H9 (cell line): Measurements from ENCODE around the gene ZSWIM8. TPM values are rescaled to one million over a fixed set of nuclear protein-coding genes. Genes with fewer than 3 reads are reported as not detected.

Source experiments
- DNase-seq: peaks from one replicate; pipeline ENCODE4 v3.0.0-alpha.2; 2017
- H2AFZ ChIP-seq: one replicate; pipeline ENCODE4 v1.6.1; 2013; ENCODE audit warnings: mild to moderate bottlenecking, low read length, control low read depth, moderate library complexity
- H2AK5ac ChIP-seq: 2 replicates; pipeline ENCODE4 v1.6.1; 2013; ENCODE audit warnings: low read length, control low read depth, mixed read lengths; ENCODE audit not compliant: insufficient read length
- H2BK120ac ChIP-seq: one replicate; pipeline ENCODE4 v1.6.1; 2013; ENCODE audit warnings: low read depth, mild to moderate bottlenecking, low read length, control low read depth, inconsistent platforms; ENCODE audit not compliant: poor library complexity, severe bottlenecking
- H2BK12ac ChIP-seq: 2 replicates; pipeline ENCODE4 v1.6.1; 2013; ENCODE audit warnings: low read length, control low read depth, mixed read lengths, low read depth; ENCODE audit not compliant: insufficient read length
- H2BK15ac ChIP-seq: 2 replicates; pipeline ENCODE4 v1.6.1; 2013; ENCODE audit warnings: low read depth, low read length, control low read depth
- H2BK20ac ChIP-seq: one replicate; pipeline ENCODE4 v1.6.1; 2013; ENCODE audit warnings: low read depth, mild to moderate bottlenecking, low read length, control low read depth, inconsistent platforms; ENCODE audit not compliant: poor library complexity, severe bottlenecking
- H2BK5ac ChIP-seq: 2 replicates; pipeline ENCODE4 v1.6.1; 2013; ENCODE audit warnings: low read length, control low read depth, mixed read lengths; ENCODE audit not compliant: insufficient read length
- H3K14ac ChIP-seq: 2 replicates; pipeline ENCODE4 v1.6.1; 2013; ENCODE audit warnings: low read length, control low read depth; ENCODE audit not compliant: insufficient read depth
- H3K18ac ChIP-seq: 2 replicates; pipeline ENCODE4 v1.6.1; 2013; ENCODE audit warnings: low read depth, mild to moderate bottlenecking, mixed read lengths, low read length, control low read depth; ENCODE audit not compliant: insufficient read length
- H3K23ac ChIP-seq: 2 replicates; pipeline ENCODE4 v1.6.1; 2013; ENCODE audit warnings: low read length, control low read depth, mixed read lengths, low read depth; ENCODE audit not compliant: insufficient read length
- H3K23me2 ChIP-seq: 2 replicates; pipeline ENCODE4 v1.6.1; 2013; ENCODE audit warnings: low read depth, mild to moderate bottlenecking, mixed read lengths, low read length, control low read depth; ENCODE audit not compliant: insufficient read length, poor library complexity, severe bottlenecking
- H3K27ac ChIP-seq: 2 replicates; pipeline ENCODE4 v1.5.1; 2013; ENCODE audit warnings: low read length, control low read depth, mixed read lengths, low read depth; ENCODE audit not compliant: insufficient read length
- H3K27me3 ChIP-seq: 2 replicates; pipeline ENCODE4 v1.6.1; 2013; ENCODE audit warnings: low read length, control low read depth, inconsistent platforms; ENCODE audit not compliant: insufficient read depth
- H3K4ac ChIP-seq: 2 replicates; pipeline ENCODE4 v1.6.1; 2013; ENCODE audit warnings: low read depth, mild to moderate bottlenecking, control low read depth, inconsistent platforms, low read length, moderate library complexity
- H3K4me1 ChIP-seq: 2 replicates; pipeline ENCODE4 v1.6.1; 2013; ENCODE audit warnings: low read length, control low read depth, inconsistent platforms; ENCODE audit not compliant: insufficient read depth
- H3K4me2 ChIP-seq: 2 replicates; pipeline ENCODE4 v1.6.1; 2013; ENCODE audit warnings: low read length, control low read depth, mixed read lengths; ENCODE audit not compliant: insufficient read length, insufficient read depth
- H3K56ac ChIP-seq: 2 replicates; pipeline ENCODE4 v1.6.1; 2013; ENCODE audit warnings: low read depth, mild to moderate bottlenecking, mixed read lengths, low read length, control low read depth; ENCODE audit not compliant: insufficient read length
- H3K79me1 ChIP-seq: 2 replicates; pipeline ENCODE4 v1.6.1; 2013; ENCODE audit warnings: low read depth, mild to moderate bottlenecking, moderate library complexity, low read length, control low read depth, inconsistent platforms; ENCODE audit not compliant: insufficient read depth, poor library complexity, severe bottlenecking
- H3K79me2 ChIP-seq: 2 replicates; pipeline ENCODE4 v1.6.1; 2013; ENCODE audit warnings: low read length, control low read depth, inconsistent platforms; ENCODE audit not compliant: insufficient read depth
- H3K9ac ChIP-seq: 2 replicates; pipeline ENCODE4 v1.6.1; 2013; ENCODE audit warnings: low read length, control low read depth, mixed read lengths; ENCODE audit not compliant: insufficient read length; ENCODE audit errors: extremely low read depth
- H3K9me3 ChIP-seq: one replicate; pipeline ENCODE4 v1.6.1; 2013; ENCODE audit warnings: low read depth, low read length, inconsistent platforms; ENCODE audit not compliant: control insufficient read depth
- H3T11ph ChIP-seq: one replicate; pipeline ENCODE4 v1.6.1; 2013; ENCODE audit warnings: mild to moderate bottlenecking, low read length, control low read depth, inconsistent platforms
- H4K20me1 ChIP-seq: one replicate; pipeline ENCODE4 v1.6.1; 2013; ENCODE audit not compliant: control insufficient read depth, insufficient read length, insufficient read depth
- H4K5ac ChIP-seq: 2 replicates; pipeline ENCODE4 v1.6.1; 2013; ENCODE audit warnings: low read depth, mild to moderate bottlenecking, mixed read lengths, low read length, control low read depth; ENCODE audit not compliant: insufficient read length
- H4K8ac ChIP-seq: replicated peaks from 2 replicates; pipeline ENCODE4 v1.6.1; 2013; ENCODE audit warnings: low read length, control low read depth, mixed read lengths, low read depth; ENCODE audit not compliant: insufficient read length
- H4K91ac ChIP-seq: 2 replicates; pipeline ENCODE4 v1.6.1; 2013; ENCODE audit warnings: low read depth, mild to moderate bottlenecking, moderate library complexity, mixed read lengths, low read length, control low read depth; ENCODE audit not compliant: insufficient read length
- H3K27ac Mint-ChIP-seq, 3 experiments: 2 replicates in 2 of 3; 3 replicates in 1 of 3; pipeline ENCODE4 v1.8.0; 2020 to 2021; ENCODE audit warnings: mixed read lengths in 3 of 3, mild to moderate bottlenecking in 1 of 3, moderate library complexity in 1 of 3
- H3K27me3 Mint-ChIP-seq: 2 replicates; pipeline ENCODE4 v1.8.0; 2021; ENCODE audit warnings: low read depth, mild to moderate bottlenecking, moderate library complexity, mixed read lengths
- H3K36me3 Mint-ChIP-seq, 3 experiments: 2 replicates in 2 of 3; 3 replicates in 1 of 3; pipeline ENCODE4 v1.8.0; 2020 to 2021; ENCODE audit warnings: low read depth in 3 of 3, mixed read lengths in 3 of 3; ENCODE audit not compliant: insufficient read depth in 1 of 3
- H3K4me1 Mint-ChIP-seq, 2 experiments: 2 replicates each; pipeline ENCODE4 v1.8.0; 2020; ENCODE audit warnings: mixed read lengths in 2 of 2
- H3K4me3 Mint-ChIP-seq, 2 experiments: 2 replicates in 1 of 2; 3 replicates in 1 of 2; pipeline ENCODE4 v1.8.0; 2020 to 2021; ENCODE audit warnings: mild to moderate bottlenecking in 2 of 2, mixed read lengths in 2 of 2, moderate library complexity in 1 of 2
- H3K9me3 Mint-ChIP-seq, 2 experiments: 2 replicates in 1 of 2; 3 replicates in 1 of 2; pipeline ENCODE4 v1.8.0; 2020; ENCODE audit warnings: mild to moderate bottlenecking in 2 of 2, mixed read lengths in 2 of 2, moderate library complexity in 1 of 2
- WGBS: extraction: QIAGEN DNeasy Blood & Tissue Kit; methylation state at CpG from one replicate; pipeline ENCODE4 v1.1.7; 2013; ENCODE audit warnings: missing lambda C conversion rate, low lambda C conversion rate, mixed read lengths; ENCODE audit not compliant: insufficient read length; ENCODE audit errors: extremely low coverage; 5-methylcytosine and 5-hydroxymethylcytosine counted together
- total RNA-seq: library from RNA; stranded (reverse); gene quantifications from 2 replicates; pipeline ENCODE4 v1.2.1, GENCODE V29; 2021
- TF ChIP-seq, protein P1 (sequence below): fragments of 200-600 bp; sonication (generic); conservative IDR thresholded peaks from 3 replicates; pipeline ENCODE4 v1.8.0; 2021; ENCODE audit warnings: antibody characterized with exemption, mild to moderate bottlenecking

ZSWIM8 gene
- total RNA-seq, 1 experiment from 2014 or later, result 41.0 TPM

DNA sequence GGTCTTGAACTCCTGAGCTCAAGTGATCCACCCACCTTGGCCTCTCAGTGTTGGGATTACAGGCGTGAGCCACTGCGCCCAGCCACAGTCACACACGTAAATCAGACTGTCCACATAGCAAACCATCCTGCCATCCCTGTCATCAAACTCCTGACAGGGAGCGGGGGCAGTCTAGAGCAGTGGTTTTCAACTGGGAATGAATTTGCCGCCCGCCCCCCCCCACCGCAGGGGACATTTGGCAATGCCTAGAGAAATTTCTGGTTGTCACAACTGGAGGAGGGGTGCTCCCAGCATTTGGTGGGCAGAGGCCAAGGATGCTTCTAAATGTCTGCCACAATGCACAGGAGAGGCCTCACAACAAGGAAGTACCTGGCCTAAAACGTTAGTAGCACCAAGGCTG is 64.8 kb downstream of the ZSWIM8 start:
- Mint-ChIP-seq H3K27ac (no peak overlapping the region), H3K4me1 (peaks cover 18 to 29% of the 10 kb centered on the region in 2 experiments), H3K27me3 (no peaks in the 10 kb centered on the region), H3K9me3 (no peaks in the 10 kb centered on the region), H3K36me3 (peaks cover 25 to 62% (median 57%) of the 10 kb centered on the region in 3 experiments; a peak in 6 of 7 replicates), H3K4me3 (no peak overlapping the region)
- Histone ChIP-seq H2AFZ (no peak overlapping the region), H3T11ph (no peak overlapping the region), H3K14ac (no peak overlapping the region), H3K79me2 (no peaks in the 10 kb centered on the region), H3K23me2 (no peaks in the 10 kb centered on the region), H3K4me1 (no peaks in the 10 kb centered on the region), H3K4ac (no peak overlapping the region), H3K56ac (no peak overlapping the region), H2BK15ac (no peak overlapping the region), H2BK20ac (no peak overlapping the region), H3K9me3 (no peaks in the 10 kb centered on the region), H4K8ac (no peak overlapping the region), H3K23ac (no peak overlapping the region), H3K27me3 (no peaks in the 10 kb centered on the region), H3K27ac (no peak overlapping the region), H2AK5ac (no peak overlapping the region), H2BK120ac (no peak overlapping the region), H4K5ac (no peak overlapping the region), H3K9ac (no peak overlapping the region), H4K20me1 (no peaks in the 10 kb centered on the region), H2BK5ac (no peak overlapping the region), H3K79me1 (no peaks in the 10 kb centered on the region), H4K91ac (no peak overlapping the region), H2BK12ac (no peak overlapping the region), H3K18ac (no peak overlapping the region), H3K4me2 (no peak overlapping the region)
- TF ChIP-seq, protein P1, sequence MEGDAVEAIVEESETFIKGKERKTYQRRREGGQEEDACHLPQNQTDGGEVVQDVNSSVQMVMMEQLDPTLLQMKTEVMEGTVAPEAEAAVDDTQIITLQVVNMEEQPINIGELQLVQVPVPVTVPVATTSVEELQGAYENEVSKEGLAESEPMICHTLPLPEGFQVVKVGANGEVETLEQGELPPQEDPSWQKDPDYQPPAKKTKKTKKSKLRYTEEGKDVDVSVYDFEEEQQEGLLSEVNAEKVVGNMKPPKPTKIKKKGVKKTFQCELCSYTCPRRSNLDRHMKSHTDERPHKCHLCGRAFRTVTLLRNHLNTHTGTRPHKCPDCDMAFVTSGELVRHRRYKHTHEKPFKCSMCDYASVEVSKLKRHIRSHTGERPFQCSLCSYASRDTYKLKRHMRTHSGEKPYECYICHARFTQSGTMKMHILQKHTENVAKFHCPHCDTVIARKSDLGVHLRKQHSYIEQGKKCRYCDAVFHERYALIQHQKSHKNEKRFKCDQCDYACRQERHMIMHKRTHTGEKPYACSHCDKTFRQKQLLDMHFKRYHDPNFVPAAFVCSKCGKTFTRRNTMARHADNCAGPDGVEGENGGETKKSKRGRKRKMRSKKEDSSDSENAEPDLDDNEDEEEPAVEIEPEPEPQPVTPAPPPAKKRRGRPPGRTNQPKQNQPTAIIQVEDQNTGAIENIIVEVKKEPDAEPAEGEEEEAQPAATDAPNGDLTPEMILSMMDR, result no peak
- no peak for DNase-seq
- WGBS, result no CpG with 5 or more reads among the region's 8 CpGs
